HepG2 (cell line): ENCODE data around the gene TACC3. TPM values are rescaled to one million over a fixed set of nuclear protein-coding genes. Genes with fewer than 3 reads are reported as not detected.

Experiments
- ATF5 ChIP-seq: sonication (generic); formaldehyde crosslinking; IDR thresholded peaks from 2 replicates; pipeline ENCODE4 v1.4.0; 2020; ENCODE audit warnings: mild to moderate bottlenecking, low read depth, missing genetic modification reagents
- CEBPG ChIP-seq: IDR thresholded peaks from 2 replicates; pipeline ENCODE4 v1.6.1; 2016
- ELF3 ChIP-seq: IDR thresholded peaks from 2 replicates; pipeline ENCODE4 v1.6.1; 2016; ENCODE audit warnings: missing genetic modification reagents, missing compliant biosample characterization
- ETV5 ChIP-seq: IDR thresholded peaks from 2 replicates; pipeline ENCODE4 v1.6.1; 2018; ENCODE audit warnings: missing biosample characterization, missing genetic modification reagents, inconsistent platforms, borderline replicate concordance
- HMGXB4 ChIP-seq, 2 experiments: sonication (generic) in 1 of 2; formaldehyde crosslinking in 1 of 2; IDR thresholded peaks; 2 replicates each; pipeline versions ENCODE4 v1.4.0 to v1.6.1; 2018 to 2020; ENCODE audit warnings: missing genetic modification reagents in 2 of 2, borderline replicate concordance in 1 of 2, low read depth in 1 of 2, mild to moderate bottlenecking in 1 of 2, missing biosample characterization in 1 of 2
- KDM2A ChIP-seq: sonication (generic); formaldehyde crosslinking; IDR thresholded peaks from 2 replicates; pipeline ENCODE4 v1.4.0; 2020; ENCODE audit warnings: low read depth, missing genetic modification reagents, borderline replicate concordance
- PHF20 ChIP-seq: sonication (generic); formaldehyde crosslinking; IDR thresholded peaks from 2 replicates; pipeline ENCODE4 v1.5.0; 2020; ENCODE audit warnings: mild to moderate bottlenecking, missing genetic modification reagents
- SMYD3 ChIP-seq: sonication (generic); formaldehyde crosslinking; IDR thresholded peaks from 2 replicates; pipeline ENCODE4 v1.8.1; 2023; ENCODE audit warnings: mild to moderate bottlenecking, missing genetic modification reagents
- ZBTB14 ChIP-seq: sonication (generic); formaldehyde crosslinking; IDR thresholded peaks from 2 replicates; pipeline ENCODE4 v1.4.0; 2020; ENCODE audit warnings: missing genetic modification reagents
- ZMYM3 ChIP-seq: sonication (generic); formaldehyde crosslinking; IDR thresholded peaks from 2 replicates; pipeline ENCODE4 v1.5.1; 2020; ENCODE audit warnings: mild to moderate bottlenecking, missing genetic modification reagents
- ZNF124 ChIP-seq: sonication (generic); formaldehyde crosslinking; IDR thresholded peaks from 2 replicates; pipeline ENCODE4 v1.4.0; 2020; ENCODE audit warnings: missing genetic modification reagents
- ZNF263 ChIP-seq: sonication (generic); formaldehyde crosslinking; IDR thresholded peaks from 2 replicates; pipeline ENCODE4 v1.4.0; 2020; ENCODE audit warnings: missing genetic modification reagents
- ZNF343 ChIP-seq: sonication (generic); formaldehyde crosslinking; IDR thresholded peaks from 2 replicates; pipeline ENCODE4 v1.4.0; 2020; ENCODE audit warnings: mild to moderate bottlenecking, missing genetic modification reagents
- ZNF354B ChIP-seq: sonication (generic); formaldehyde crosslinking; IDR thresholded peaks from 2 replicates; pipeline ENCODE4 v1.8.0; 2022; ENCODE audit warnings: mild to moderate bottlenecking, missing genetic modification reagents
- ZNF749 ChIP-seq: sonication (generic); formaldehyde crosslinking; IDR thresholded peaks from 2 replicates; pipeline ENCODE4 v1.8.0; 2022; ENCODE audit warnings: mild to moderate bottlenecking, missing genetic modification reagents, moderate library complexity, borderline replicate concordance
- polyA plus RNA-seq, 8 experiments: library from polyadenylated mRNA; depleted of rRNA in 3 of 8; stranded (reverse) in 7 of 8; unstranded in 1 of 8; fragments of >200 nt; fragmentation: Illumina TruSeq in 4 of 8; extraction: Trizol in 4 of 8; gene quantifications; 2 replicates each; pipeline versions ENCODE4 v1.2.1 to v1.2.3, GENCODE V29; 2011 to 2016; ENCODE audit warnings: low read depth in 4 of 8, missing spikeins in 1 of 8, mixed read lengths in 1 of 8; ENCODE audit not compliant: insufficient read depth in 1 of 8
- total RNA-seq, 5 experiments: library from RNA; depleted of rRNA; stranded (reverse); fragments of >200 nt; fragmentation: Illumina TruSeq; extraction: Trizol; gene quantifications; 2 replicates each; pipeline ENCODE4 v1.2.3, GENCODE V29; 2016; ENCODE audit warnings: low read depth in 1 of 5
- TF ChIP-seq, protein P1 (sequence below): IDR thresholded peaks from 2 replicates; pipeline ENCODE4 v1.6.1; 2016
- TF ChIP-seq, protein P2 (sequence below): sonication (generic); formaldehyde crosslinking; IDR thresholded peaks from 2 replicates; pipeline ENCODE4 v1.4.0; 2020; ENCODE audit warnings: mild to moderate bottlenecking, missing genetic modification reagents

TACC3 gene
- total and polyA plus RNA-seq, 2 of the 13 experiments (the other 11 are each of a cell fraction or from before 2014, with no cell fraction given), result 20.3 to 21.2 TPM

- TF ChIP-seq HMGXB4 (CRISPR knock-in tag; IDR thresholded peaks at IDR 0.05; ENCODE audit: borderline replicate concordance in 1 of 2, low read depth in 1 of 2) (peak in 1 of 2 experiments; percentile 66; a peak in 2 of 4 replicates), ETV5 (peak; percentile 53), PHF20 (CRISPR knock-in tag) (no peak), ELF3 (CRISPR knock-in tag) (0 out of 2 replicates have a peak, but pooled peaks have one; percentile 28), ZBTB14 (no peak), CEBPG (CRISPR knock-in tag) (no peak), ATF5 (CRISPR knock-in tag) (0 out of 2 replicates have a peak, but pooled peaks have one; percentile 21), SMYD3 (CRISPR knock-in tag) (no peak), ZNF749 (no peak), KDM2A (CRISPR knock-in tag) (peak; percentile 75; the same call in 1 of the 2 replicates), ZNF354B (CRISPR knock-in tag) (no peak), ZNF343 (CRISPR knock-in tag) (no peak), ZNF124 (0 out of 2 replicates have a peak, but pooled peaks have one; percentile 49), ZNF263 (CRISPR knock-in tag) (peak; percentile 41; the same call in 1 of the 2 replicates), ZMYM3 (no peak)
- TF ChIP-seq, protein P1, sequence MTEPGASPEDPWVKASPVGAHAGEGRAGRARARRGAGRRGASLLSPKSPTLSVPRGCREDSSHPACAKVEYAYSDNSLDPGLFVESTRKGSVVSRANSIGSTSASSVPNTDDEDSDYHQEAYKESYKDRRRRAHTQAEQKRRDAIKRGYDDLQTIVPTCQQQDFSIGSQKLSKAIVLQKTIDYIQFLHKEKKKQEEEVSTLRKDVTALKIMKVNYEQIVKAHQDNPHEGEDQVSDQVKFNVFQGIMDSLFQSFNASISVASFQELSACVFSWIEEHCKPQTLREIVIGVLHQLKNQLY (CRISPR knock-in tag), result no peak
- TF ChIP-seq, protein P2, sequence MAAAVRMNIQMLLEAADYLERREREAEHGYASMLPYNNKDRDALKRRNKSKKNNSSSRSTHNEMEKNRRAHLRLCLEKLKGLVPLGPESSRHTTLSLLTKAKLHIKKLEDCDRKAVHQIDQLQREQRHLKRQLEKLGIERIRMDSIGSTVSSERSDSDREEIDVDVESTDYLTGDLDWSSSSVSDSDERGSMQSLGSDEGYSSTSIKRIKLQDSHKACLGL (CRISPR knock-in tag), result no peak
Observed at GRCh38 chr4:1748465-1748995, 27.2 kb downstream of the TACC3 start (continued).
